Suprapubic skin (tissue), 4 donors: ENCODE data around the gene ATP5PF. TPM values are rescaled to one million over a fixed set of nuclear protein-coding genes. Genes with fewer than 3 reads are reported as not detected.
A peak's percentile ranks its signal among the peaks of the same experiment; 100 is the strongest.
"Not testable (repeated sequence)": the region's sequence is repeated elsewhere in the genome, so short reads cannot be mapped to it uniquely, and the experiment has no call there.

Experiments
- DNase-seq, 2 donors: peaks; one replicate each; pipeline ENCODE4 v3.0.0-alpha.2; 2019; ENCODE audit warnings: low spot score in 2 of 2
- H3K27ac ChIP-seq: fragments of 200-600 bp; sonication (generic); one replicate; pipeline ENCODE4 v1.5.1; 2019
- H3K27me3 ChIP-seq: fragments of 200-600 bp; sonication (generic); one replicate; pipeline ENCODE4 v1.5.1; 2019
- H3K36me3 ChIP-seq: fragments of 200-600 bp; sonication (generic); one replicate; pipeline ENCODE4 v1.5.1; 2019
- H3K4me1 ChIP-seq: fragments of 200-600 bp; sonication (generic); one replicate; pipeline ENCODE4 v1.5.1; 2019
- H3K4me3 ChIP-seq: fragments of 200-600 bp; sonication (generic); one replicate; pipeline ENCODE4 v1.5.1; 2019; ENCODE audit warnings: mild to moderate bottlenecking
- H3K9me3 ChIP-seq: fragments of 200-600 bp; sonication (generic); one replicate; pipeline ENCODE4 v1.5.1; 2019
- CTCF ChIP-seq, 2 donors: fragments of 200-600 bp in 1 of 2; fragments of 450-650 bp in 1 of 2; sonication (generic) in 1 of 2; IDR thresholded peaks; one replicate each; pipeline ENCODE4 v1.5.1; 2016 to 2019; ENCODE audit warnings: antibody characterized with exemption in 2 of 2, mild to moderate bottlenecking in 1 of 2, moderate library complexity in 1 of 2
- EP300 ChIP-seq: sonication (generic); formaldehyde crosslinking; IDR thresholded peaks from one replicate; pipeline ENCODE4 v1.6.1; 2017; ENCODE audit warnings: antibody characterized with exemption
- POLR2A ChIP-seq, 2 donors: fragments of 450-650 bp; IDR thresholded peaks; one replicate each; pipeline ENCODE4 v1.6.1; 2017; ENCODE audit warnings: antibody characterized with exemption in 2 of 2, mild to moderate bottlenecking in 2 of 2, moderate library complexity in 2 of 2
- POLR2AphosphoS5 ChIP-seq, 3 donors: sonication (generic); formaldehyde crosslinking; IDR thresholded peaks; one replicate each; pipeline ENCODE4 v1.6.1; 2017; ENCODE audit warnings: antibody characterized with exemption in 3 of 3
- WGBS: methylation state at CpG from one replicate; pipeline ENCODE4 v1.1.5; 2018; 5-methylcytosine and 5-hydroxymethylcytosine counted together
- total RNA-seq, 4 donors: library from RNA; depleted of rRNA; stranded (reverse); fragments of >200 nt; gene quantifications; one replicate each; pipeline ENCODE4 v1.1.0, GENCODE V29; 2016

The ATP5PF gene
- total RNA-seq = 10 to 100 TPM; 45.5 to 66.5 (median 55.1) TPM

- Histone ChIP-seq H3K4me1 (peaks cover 40% of the 10 kb centered on the region), H3K27ac (peak within 1 kb of the TSS; percentile 99), H3K9me3 (no peaks in the 10 kb centered on the region), H3K27me3 (no peaks in the 10 kb centered on the region), H3K36me3 (peaks cover 7% of the 10 kb centered on the region), H3K4me3 (peak within 1 kb of the TSS; percentile 97)
- TF ChIP-seq POLR2A (IDR thresholded peaks at IDR 0.05) (peak in 1 of 2 donors; percentile 43), EP300 (no peak), CTCF (IDR thresholded peaks at IDR 0.05) (no peak), POLR2AphosphoS5 (IDR thresholded peaks at IDR 0.05) (peak in 2 of 3 donors; percentile 72 to 82)
- DNase-seq = peak; percentile 98
- WGBS = under 1% methylated on average over 47 of the region's 64 CpGs
These were observed at the start of gene ATP5PF, which contains the start of gene GABPA for GRCh38 chr21:25734904-25735645. Gene ATP5PF (minus strand): TSS chr21:25734904. CDS start chr21:25729794, 5,110 bp downstream. Gene GABPA (plus strand): TSS chr21:25734972. CDS start chr21:25741599, 6,627 bp downstream.

GRCh38 chr21:25778126-25778875 is 43.6 kb upstream of the ATP5PF start:
- H3K27me3 ChIP-seq, H3K9me3 ChIP-seq, H3K27ac ChIP-seq, DNase-seq, H3K4me3 ChIP-seq, H3K36me3 ChIP-seq, H3K4me1 ChIP-seq: not testable (repeated sequence)
- WGBS = 93% methylated on average over 27 of the region's 52 CpGs

- Histone ChIP-seq H3K4me1 (no peaks in the 10 kb centered on the region), H3K9me3 (no peaks in the 10 kb centered on the region), H3K4me3 (no peak overlapping the region), H3K27ac (no peak overlapping the region), H3K36me3 (no peaks in the 10 kb centered on the region), H3K27me3 (no peaks in the 10 kb centered on the region)
- WGBS = 87% methylated on average over 4 of the region's 4 CpGs
- no peak for TF ChIP-seq EP300
- DNase-seq = no peak
These were observed 41.7 kb upstream of the ATP5PF start for GRCh38 chr21:25776440-25776839.

- Histone ChIP-seq H3K36me3 (peaks cover 11% of the 10 kb centered on the region), H3K27ac (no peak overlapping the region), H3K9me3 (no peaks in the 10 kb centered on the region), H3K27me3 (no peaks in the 10 kb centered on the region), H3K4me1 (no peaks in the 10 kb centered on the region), H3K4me3 (no peak overlapping the region)
- whole genome bisulfite sequencing = 44% methylated on average over 2 of the region's 2 CpGs
- TF ChIP-seq CTCF (IDR thresholded peaks at IDR 0.05) (no peak), POLR2AphosphoS5 (IDR thresholded peaks at IDR 0.05) (no peak), EP300 (no peak), POLR2A (IDR thresholded peaks at IDR 0.05) (no peak)
- DNase-seq = no peak
These were observed 38.0 kb upstream of the ATP5PF start for GRCh38 chr21:25772686-25773085.

- WGBS = 86% methylated on average over 3 of the region's 3 CpGs
- peaks cover 49% of the 10 kb centered on the region for H3K36me3 ChIP-seq
- H3K4me3 ChIP-seq = no peak overlapping the region
- H3K9me3 ChIP-seq = no peaks in the 10 kb centered on the region
- H3K4me1 ChIP-seq = no peaks in the 10 kb centered on the region
- H3K27ac ChIP-seq = no peak overlapping the region
- no peak for DNase-seq
- TF ChIP-seq POLR2A (IDR thresholded peaks at IDR 0.05) (no peak), EP300 (no peak), POLR2AphosphoS5 (IDR thresholded peaks at IDR 0.05) (no peak), CTCF (IDR thresholded peaks at IDR 0.05) (no peak)
- no peaks in the 10 kb centered on the region for H3K27me3 ChIP-seq
These were observed 33.2 kb upstream of the ATP5PF start for GRCh38 chr21:25767921-25768320.

- Histone ChIP-seq H3K27ac (no peak overlapping the region), H3K36me3 (peaks cover 65% of the 10 kb centered on the region), H3K27me3 (no peaks in the 10 kb centered on the region), H3K9me3 (no peaks in the 10 kb centered on the region), H3K4me3 (no peak overlapping the region), H3K4me1 (no peaks in the 10 kb centered on the region)
- 93% methylated on average over 3 of the region's 3 CpGs for WGBS
- TF ChIP-seq EP300 = no peak
- no peak for TF ChIP-seq POLR2AphosphoS5 (IDR thresholded peaks at IDR 0.05)
- TF ChIP-seq CTCF (IDR thresholded peaks at IDR 0.05) = no peak
- no peak for TF ChIP-seq POLR2A (IDR thresholded peaks at IDR 0.05)
- no peak for DNase-seq
These were observed 29.4 kb upstream of the ATP5PF start for GRCh38 chr21:25764065-25764464.
